ENCODE results near the gene OSBPL1A. TPM values are rescaled to one million over a fixed set of nuclear protein-coding genes. Genes with fewer than 3 reads are reported as not detected.

OSBPL1A gene
- total and polyA plus RNA-seq, 2 experiments from 2014 or later = 23.1 to 33.3 TPM

GRCh38 chr18:24271381-24272228 lies 126.0 kb downstream of the OSBPL1A start:
- H3K4me3 ChIP-seq = peak overlapping the region; percentile 88
- H3K27ac ChIP-seq = peak overlapping the region; percentile 88
- H3K36me3 ChIP-seq = no peaks in the 10 kb centered on the region
- peak; percentile 23 for TF ChIP-seq CTCF (IDR thresholded peaks at IDR 0.05; ENCODE audit: low read depth, low read length)
- DNase-seq (ENCODE audit: low read depth in 1 of 2, low spot score in 1 of 2) = peak; percentile 84 to 85
- peaks cover 6% of the 10 kb centered on the region for H3K4me1 ChIP-seq (ENCODE audit: low read depth)
- no peaks in the 10 kb centered on the region for H3K9me3 ChIP-seq (ENCODE audit: low read depth)
- H3K27me3 ChIP-seq = no peaks in the 10 kb centered on the region

GRCh38 chr18:24270937-24271380 lies 126.7 kb downstream of the OSBPL1A start:
- Histone ChIP-seq H3K36me3 (no peaks in the 10 kb centered on the region), H3K4me3 (peak overlapping the region; percentile 88), H3K9me3 (ENCODE audit: low read depth) (no peaks in the 10 kb centered on the region), H3K4me1 (ENCODE audit: low read depth) (peaks cover 6% of the 10 kb centered on the region), H3K27me3 (no peaks in the 10 kb centered on the region), H3K27ac (no peak overlapping the region)
- peak in 1 of 2 donors; percentile 43 for DNase-seq (ENCODE audit: low read depth in 1 of 2, low spot score in 1 of 2)
- TF ChIP-seq CTCF (IDR thresholded peaks at IDR 0.05; ENCODE audit: low read depth, low read length) = no peak

GRCh38 chr18:24270358-24270936 lies 127.2 kb downstream of the OSBPL1A start:
- H3K27ac ChIP-seq = no peak overlapping the region
- DNase-seq (ENCODE audit: low read depth in 1 of 2, low spot score in 1 of 2) = no peak

GRCh38 chr18:24268784-24269550 lies 128.7 kb downstream of the OSBPL1A start:
- Histone ChIP-seq H3K36me3 (no peaks in the 10 kb centered on the region), H3K9me3 (ENCODE audit: low read depth) (no peaks in the 10 kb centered on the region), H3K27me3 (no peaks in the 10 kb centered on the region), H3K4me1 (ENCODE audit: low read depth) (peaks cover 6% of the 10 kb centered on the region), H3K27ac (no peak overlapping the region), H3K4me3 (no peak overlapping the region)
- no peak for TF ChIP-seq CTCF (IDR thresholded peaks at IDR 0.05; ENCODE audit: low read depth, low read length)
- no peak for DNase-seq (ENCODE audit: low read depth in 1 of 2, low spot score in 1 of 2)

More at GRCh38 chr18:24270358-24270936, 127.2 kb downstream of the OSBPL1A start:
- Histone ChIP-seq H3K27me3 (no peaks in the 10 kb centered on the region), H3K4me3 (peak overlapping the region; percentile 88), H3K9me3 (ENCODE audit: low read depth) (no peaks in the 10 kb centered on the region), H3K36me3 (no peaks in the 10 kb centered on the region), H3K4me1 (ENCODE audit: low read depth) (peaks cover 6% of the 10 kb centered on the region)
- no peak for TF ChIP-seq CTCF (IDR thresholded peaks at IDR 0.05; ENCODE audit: low read depth, low read length)

GRCh38 chr18:24267878-24268277 lies 129.7 kb downstream of the OSBPL1A start:
- no peak overlapping the region for H3K27ac ChIP-seq
- no peaks in the 10 kb centered on the region for H3K9me3 ChIP-seq (ENCODE audit: low read depth)
- no peaks in the 10 kb centered on the region for H3K36me3 ChIP-seq
- H3K4me1 ChIP-seq (ENCODE audit: low read depth) = peaks cover 6% of the 10 kb centered on the region
- H3K4me3 ChIP-seq = no peak overlapping the region
- TF ChIP-seq CTCF (IDR thresholded peaks at IDR 0.05; ENCODE audit: low read depth, low read length) = no peak
- no peaks in the 10 kb centered on the region for H3K27me3 ChIP-seq
- no peak for DNase-seq (ENCODE audit: low read depth in 1 of 2, low spot score in 1 of 2)
